Prostate gland (tissue), 2 donors: ENCODE data around the gene NKIRAS1.

Experiments used
- POLR2A ChIP-seq: fragments of 450-650 bp; IDR thresholded peaks from one replicate; pipeline ENCODE4 v1.6.1; 2016; ENCODE audit warnings: antibody characterized with exemption, mild to moderate bottlenecking
- TF ChIP-seq, protein P1 (sequence below), 4 experiments: fragments of 200-600 bp in 2 of 4; fragments of 450-650 bp in 2 of 4; sonication (generic) in 2 of 4; IDR thresholded peaks; 1 replicate in 3 of 4; 2 replicates in 1 of 4; pipeline ENCODE4 v1.5.1; 2016 to 2019; ENCODE audit warnings: antibody characterized with exemption in 4 of 4, mild to moderate bottlenecking in 2 of 4, moderate library complexity in 2 of 4

- TF ChIP-seq POLR2A, result no peak
- TF ChIP-seq, protein P1, sequence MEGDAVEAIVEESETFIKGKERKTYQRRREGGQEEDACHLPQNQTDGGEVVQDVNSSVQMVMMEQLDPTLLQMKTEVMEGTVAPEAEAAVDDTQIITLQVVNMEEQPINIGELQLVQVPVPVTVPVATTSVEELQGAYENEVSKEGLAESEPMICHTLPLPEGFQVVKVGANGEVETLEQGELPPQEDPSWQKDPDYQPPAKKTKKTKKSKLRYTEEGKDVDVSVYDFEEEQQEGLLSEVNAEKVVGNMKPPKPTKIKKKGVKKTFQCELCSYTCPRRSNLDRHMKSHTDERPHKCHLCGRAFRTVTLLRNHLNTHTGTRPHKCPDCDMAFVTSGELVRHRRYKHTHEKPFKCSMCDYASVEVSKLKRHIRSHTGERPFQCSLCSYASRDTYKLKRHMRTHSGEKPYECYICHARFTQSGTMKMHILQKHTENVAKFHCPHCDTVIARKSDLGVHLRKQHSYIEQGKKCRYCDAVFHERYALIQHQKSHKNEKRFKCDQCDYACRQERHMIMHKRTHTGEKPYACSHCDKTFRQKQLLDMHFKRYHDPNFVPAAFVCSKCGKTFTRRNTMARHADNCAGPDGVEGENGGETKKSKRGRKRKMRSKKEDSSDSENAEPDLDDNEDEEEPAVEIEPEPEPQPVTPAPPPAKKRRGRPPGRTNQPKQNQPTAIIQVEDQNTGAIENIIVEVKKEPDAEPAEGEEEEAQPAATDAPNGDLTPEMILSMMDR (IDR thresholded peaks at IDR 0.05), result no peak
Measured at GRCh38 chr3:23944007-23944783, 27.4 kb upstream of the NKIRAS1 start.
